ENCODE measurements around the gene CEP70. TPM values are rescaled to one million over a fixed set of nuclear protein-coding genes. Genes with fewer than 3 reads are reported as not detected.

The CEP70 gene
- total and polyA plus RNA-seq, 2 of the 13 experiments (the other 11 are each of a cell fraction or from before 2014, with no cell fraction given), result 4.0 to 22.3 TPM

GRCh38 chr3:138448631-138449030 lies 145.4 kb downstream of the CEP70 start:
- Histone ChIP-seq H3K79me2 (ENCODE audit: insufficient read depth, low read length) (no peaks in the 10 kb centered on the region), H3K4me1 (ENCODE audit: insufficient read depth, low read length) (no peaks in the 10 kb centered on the region), H3K4me3 (replicated peaks in 1 of 3; ENCODE audit: insufficient read depth in 1 of 3, low read depth in 2 of 3, low read length in 3 of 3) (no peak overlapping the region), H4K20me1 (ENCODE audit: insufficient read depth, low read length) (no peaks in the 10 kb centered on the region), H3K9me3 (ENCODE audit: low read length) (no peaks in the 10 kb centered on the region), H3K36me3 (replicated peaks in 1 of 2; ENCODE audit: control insufficient read depth in 1 of 2, insufficient read depth in 2 of 2, low read length in 2 of 2) (no peaks in the 10 kb centered on the region; a peak in 1 of 5 replicates), H2AFZ (ENCODE audit: low read length) (no peak overlapping the region), H3K4me2 (ENCODE audit: low read depth, low read length) (no peak overlapping the region), H3K27ac (ENCODE audit: extremely low read length, insufficient read depth, low read length) (no peak overlapping the region), H3K27me3 (ENCODE audit: control insufficient read depth in 1 of 2, insufficient read depth in 2 of 2, low read length in 2 of 2) (no peaks in the 10 kb centered on the region), H3K9ac (ENCODE audit: insufficient read depth, low read depth, low read length) (no peak overlapping the region)
- ATAC-seq, result no peak
- in situ Hi-C loops (cut with HindIII; ENCODE audit: extremely low pct_ligation_motif_present, low pct_unique_long_range_greater_than_20kb) (no loop called here), intact Hi-C loops (cut with micrococcal nuclease; ENCODE audit: unreplicated experiment) (no loop called here)
- no peak for FAIRE-seq
- 91% methylated on average over 3 of the region's 3 CpGs for WGBS (ENCODE audit: low lambda C conversion rate)
- no TSS peak for BruUV-seq (replicated peaks)
- CTCF ChIA-PET (ENCODE audit: low intra/inter-chr PET ratio, low total read pairs), result no interaction called here
- POLR2A ChIA-PET, result no interaction called here
- no peak for DNase-seq (ENCODE audit: low spot score)
- TF ChIP-seq KDM1A (CRISPR knock-in tag; IDR thresholded peaks at IDR 0.05), result no peak
- TF ChIP-seq ZNF530 (CRISPR knock-in tag; IDR thresholded peaks at IDR 0.05; ENCODE audit: low read depth), result no peak
- no peak for TF ChIP-seq STAT5B (CRISPR knock-in tag; IDR thresholded peaks at IDR 0.05)
- no peak for TF ChIP-seq NFIB (CRISPR knock-in tag; IDR thresholded peaks at IDR 0.05; ENCODE audit: borderline replicate concordance)
- no peak for TF ChIP-seq PLRG1 (conservative IDR thresholded peaks at IDR 0.05)
- TF ChIP-seq, protein P1, sequence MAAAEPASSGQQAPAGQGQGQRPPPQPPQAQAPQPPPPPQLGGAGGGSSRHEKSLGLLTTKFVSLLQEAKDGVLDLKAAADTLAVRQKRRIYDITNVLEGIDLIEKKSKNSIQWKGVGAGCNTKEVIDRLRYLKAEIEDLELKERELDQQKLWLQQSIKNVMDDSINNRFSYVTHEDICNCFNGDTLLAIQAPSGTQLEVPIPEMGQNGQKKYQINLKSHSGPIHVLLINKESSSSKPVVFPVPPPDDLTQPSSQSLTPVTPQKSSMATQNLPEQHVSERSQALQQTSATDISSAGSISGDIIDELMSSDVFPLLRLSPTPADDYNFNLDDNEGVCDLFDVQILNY (CRISPR knock-in tag; conservative IDR thresholded peaks at IDR 0.05), result no peak
- TF ChIP-seq LCORL (IDR thresholded peaks at IDR 0.05), result no peak
- TF ChIP-seq LCORL (CRISPR knock-in tag; IDR thresholded peaks at IDR 0.05), result no peak
- TF ChIP-seq ZNF569 (CRISPR knock-in tag; IDR thresholded peaks at IDR 0.05; ENCODE audit: borderline replicate concordance), result no peak
- no peak for TF ChIP-seq NFYC (CRISPR knock-in tag; IDR thresholded peaks at IDR 0.05)

- in situ Hi-C loops (cut with HindIII; ENCODE audit: extremely low pct_ligation_motif_present, low pct_unique_long_range_greater_than_20kb), result no loop called here
These were observed 148.4 kb downstream of the CEP70 start for GRCh38 chr3:138445654-138446053.

More at GRCh38 chr3:138445654-138446053, 148.4 kb downstream of the CEP70 start:
- H4K20me1 ChIP-seq (ENCODE audit: insufficient read depth, low read length), result no peaks in the 10 kb centered on the region
- no peaks in the 10 kb centered on the region for H3K27me3 ChIP-seq (ENCODE audit: control insufficient read depth in 1 of 2, insufficient read depth in 2 of 2, low read length in 2 of 2)
- no peak overlapping the region for H3K4me3 ChIP-seq (replicated peaks in 1 of 3; ENCODE audit: insufficient read depth in 1 of 3, low read depth in 2 of 3, low read length in 3 of 3)
- H3K4me2 ChIP-seq (ENCODE audit: low read depth, low read length), result no peak overlapping the region
- ATAC-seq (no peak), FAIRE-seq (no peak), DNase-seq (ENCODE audit: low spot score) (no peak)
- no peak overlapping the region for H2AFZ ChIP-seq (ENCODE audit: low read length)
- no peak for TF ChIP-seq PLRG1 (conservative IDR thresholded peaks at IDR 0.05)
- TF ChIP-seq ZNF629 (CRISPR knock-in tag; conservative IDR thresholded peaks at IDR 0.05), result peak; percentile 79
- H3K36me3 ChIP-seq (replicated peaks in 1 of 2; ENCODE audit: control insufficient read depth in 1 of 2, insufficient read depth in 2 of 2, low read length in 2 of 2), result no peaks in the 10 kb centered on the region
- H3K79me2 ChIP-seq (ENCODE audit: insufficient read depth, low read length), result no peaks in the 10 kb centered on the region
- peaks cover 20% of the 10 kb centered on the region for H3K4me1 ChIP-seq (ENCODE audit: insufficient read depth, low read length)
- BruUV-seq (replicated peaks), result no TSS peak
- CTCF ChIA-PET (ENCODE audit: low intra/inter-chr PET ratio, low total read pairs), result no interaction called here
- POLR2A ChIA-PET, result no interaction called here
- H3K9ac ChIP-seq (ENCODE audit: insufficient read depth, low read depth, low read length), result no peak overlapping the region
- H3K9me3 ChIP-seq (ENCODE audit: low read length), result no peaks in the 10 kb centered on the region
- WGBS (ENCODE audit: low lambda C conversion rate), result 88% methylated on average over 3 of the region's 4 CpGs
- H3K27ac ChIP-seq (ENCODE audit: extremely low read length, insufficient read depth, low read length), result no peak overlapping the region
- intact Hi-C loops (cut with micrococcal nuclease; ENCODE audit: unreplicated experiment), result no loop called here
